ENCODE results near the gene NDUFA13.

DNA sequence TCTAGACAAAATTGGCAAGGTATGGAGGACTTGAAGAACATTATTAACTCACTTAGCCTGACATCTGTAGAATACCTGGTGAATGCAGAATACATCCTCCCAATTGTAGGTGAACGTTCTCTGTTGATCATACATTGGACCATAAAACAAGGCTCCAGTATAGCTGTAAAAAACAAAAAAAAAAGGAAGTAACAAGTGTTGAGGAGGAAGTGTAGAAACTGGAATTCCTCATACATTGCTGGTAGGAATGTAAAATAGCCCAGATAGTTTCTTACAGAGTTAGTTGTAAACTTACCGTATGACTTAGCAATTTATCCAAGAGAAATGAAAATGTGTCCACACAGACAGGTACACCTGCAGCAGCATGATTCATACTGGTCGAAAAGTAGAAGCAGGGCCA, 45.4 kb upstream of the NDUFA13 start:
- TF ChIP-seq, protein P1, sequence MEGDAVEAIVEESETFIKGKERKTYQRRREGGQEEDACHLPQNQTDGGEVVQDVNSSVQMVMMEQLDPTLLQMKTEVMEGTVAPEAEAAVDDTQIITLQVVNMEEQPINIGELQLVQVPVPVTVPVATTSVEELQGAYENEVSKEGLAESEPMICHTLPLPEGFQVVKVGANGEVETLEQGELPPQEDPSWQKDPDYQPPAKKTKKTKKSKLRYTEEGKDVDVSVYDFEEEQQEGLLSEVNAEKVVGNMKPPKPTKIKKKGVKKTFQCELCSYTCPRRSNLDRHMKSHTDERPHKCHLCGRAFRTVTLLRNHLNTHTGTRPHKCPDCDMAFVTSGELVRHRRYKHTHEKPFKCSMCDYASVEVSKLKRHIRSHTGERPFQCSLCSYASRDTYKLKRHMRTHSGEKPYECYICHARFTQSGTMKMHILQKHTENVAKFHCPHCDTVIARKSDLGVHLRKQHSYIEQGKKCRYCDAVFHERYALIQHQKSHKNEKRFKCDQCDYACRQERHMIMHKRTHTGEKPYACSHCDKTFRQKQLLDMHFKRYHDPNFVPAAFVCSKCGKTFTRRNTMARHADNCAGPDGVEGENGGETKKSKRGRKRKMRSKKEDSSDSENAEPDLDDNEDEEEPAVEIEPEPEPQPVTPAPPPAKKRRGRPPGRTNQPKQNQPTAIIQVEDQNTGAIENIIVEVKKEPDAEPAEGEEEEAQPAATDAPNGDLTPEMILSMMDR (conservative IDR thresholded peaks at IDR 0.05), result no peak
- TF ChIP-seq EZH2 (IDR thresholded peaks at IDR 0.05; ENCODE audit: low read depth), result no peak
